HEK293 (cell line): ENCODE measurements around the gene ARHGEF5.

Experiments
- CTCF ChIA-PET: fragments of 350-600 bp; formaldehyde crosslinking; extraction: SDS; loops from one replicate; lab custom pipeline; 2021; ENCODE audit warnings: antibody characterized with exemption; lab: Yijun Ruan, JAX
- POLR2A ChIA-PET: fragments of 300-600 bp; formaldehyde crosslinking; extraction: SDS; loops from one replicate; lab custom pipeline; 2020; ENCODE audit warnings: antibody characterized with exemption, inconsistent platforms; lab: Yijun Ruan, JAX
- H3K27ac ChIP-seq: fragments of 200-500 bp; sonication (Bioruptor generic); 2 replicates; pipeline ENCODE4 v1.5.1; 2014; ENCODE audit warnings: low read depth, low read length, control low read depth, inconsistent platforms; ENCODE audit errors: extremely low read depth
- H3K36me3 ChIP-seq, 2 experiments: fragments of 200-500 bp in 1 of 2; sonication (Bioruptor generic) in 1 of 2; 1 replicate in 1 of 2; 2 replicates in 1 of 2; pipeline ENCODE4 v1.5.1; 2014 to 2017; ENCODE audit warnings: inconsistent platforms in 2 of 2, low read length in 2 of 2; ENCODE audit not compliant: control insufficient read depth in 2 of 2, insufficient read depth in 1 of 2
- H3K4me1 ChIP-seq: fragments of 200-500 bp; sonication (Bioruptor generic); 2 replicates; pipeline ENCODE4 v1.5.1; 2014; ENCODE audit warnings: mild to moderate bottlenecking, low read length, inconsistent platforms; ENCODE audit not compliant: control insufficient read depth, insufficient read depth
- H3K4me3 ChIP-seq: 2 replicates; pipeline ENCODE4 v1.5.1; 2011; ENCODE audit warnings: low read depth, mild to moderate bottlenecking, control low read depth, low read length, moderate library complexity
- H3K9me3 ChIP-seq: fragments of 200-500 bp; sonication (Bioruptor generic); 2 replicates; pipeline ENCODE4 v1.5.1; 2014; ENCODE audit warnings: low read depth, low read length, inconsistent platforms; ENCODE audit not compliant: control insufficient read depth, insufficient read depth
- BCL11A ChIP-seq: fragments of 450-650 bp; formaldehyde crosslinking; IDR thresholded peaks from 2 replicates; pipeline ENCODE4 v1.5.1; 2016; ENCODE audit warnings: low read depth, missing biosample characterization, missing genetic modification characterization
- BCL11B ChIP-seq: fragments of 450-650 bp; formaldehyde crosslinking; IDR thresholded peaks from 2 replicates; pipeline ENCODE4 v1.5.1; 2016; ENCODE audit warnings: low read depth, missing biosample characterization, missing genetic modification characterization
- GFI1B ChIP-seq: fragments of 450-650 bp; formaldehyde crosslinking; IDR thresholded peaks from 2 replicates; pipeline ENCODE4 v1.5.1; 2016; ENCODE audit warnings: missing biosample characterization, missing genetic modification characterization
- GLI2 ChIP-seq: fragments of 450-650 bp; formaldehyde crosslinking; IDR thresholded peaks from 2 replicates; pipeline ENCODE4; 2017; ENCODE audit warnings: missing biosample characterization, missing genetic modification characterization, low read depth, borderline replicate concordance
- GLI4 ChIP-seq: fragments of 450-650 bp; formaldehyde crosslinking; IDR thresholded peaks from 2 replicates; pipeline ENCODE4 v1.5.1; 2016; ENCODE audit warnings: missing biosample characterization, missing genetic modification characterization
- KLF1 ChIP-seq: fragments of 450-650 bp; formaldehyde crosslinking; IDR thresholded peaks from 2 replicates; pipeline ENCODE4 v1.5.1; 2016; ENCODE audit warnings: missing biosample characterization, missing genetic modification characterization
- ZBTB8A ChIP-seq: fragments of 450-650 bp; formaldehyde crosslinking; IDR thresholded peaks from 2 replicates; pipeline ENCODE4 v1.5.1; 2016; ENCODE audit warnings: missing biosample characterization, missing genetic modification characterization
- ZNF114 ChIP-seq: fragments of 450-650 bp; formaldehyde crosslinking; IDR thresholded peaks from 2 replicates; pipeline ENCODE4 v1.5.0; 2017; ENCODE audit warnings: missing biosample characterization, missing genetic modification characterization
- ZNF146 ChIP-seq: fragments of 450-650 bp; formaldehyde crosslinking; IDR thresholded peaks from 2 replicates; pipeline ENCODE4 v1.5.1; 2016; ENCODE audit warnings: missing biosample characterization, missing genetic modification characterization
- ZNF280D ChIP-seq: fragments of 450-650 bp; formaldehyde crosslinking; IDR thresholded peaks from 2 replicates; pipeline ENCODE4 v1.5.1; 2016; ENCODE audit warnings: missing biosample characterization, missing genetic modification characterization
- ZNF302 ChIP-seq: fragments of 450-650 bp; formaldehyde crosslinking; IDR thresholded peaks from 2 replicates; pipeline ENCODE4 v1.5.1; 2016; ENCODE audit warnings: missing biosample characterization, missing genetic modification characterization, low read depth
- ZNF350 ChIP-seq: fragments of 450-650 bp; formaldehyde crosslinking; IDR thresholded peaks from 2 replicates; pipeline ENCODE4 v1.5.0; 2017; ENCODE audit warnings: missing biosample characterization, mild to moderate bottlenecking, missing genetic modification characterization
- ZNF366 ChIP-seq: fragments of 450-650 bp; formaldehyde crosslinking; conservative IDR thresholded peaks from 2 replicates; pipeline ENCODE4 v1.5.1; 2016; ENCODE audit warnings: missing biosample characterization, missing genetic modification characterization
- ZNF433 ChIP-seq: fragments of 450-650 bp; formaldehyde crosslinking; IDR thresholded peaks from 2 replicates; pipeline ENCODE4 v1.5.1; 2016; ENCODE audit warnings: missing biosample characterization, missing genetic modification characterization, low read depth
- ZNF501 ChIP-seq: fragments of 450-650 bp; formaldehyde crosslinking; IDR thresholded peaks from 2 replicates; pipeline ENCODE4 v1.5.1; 2016; ENCODE audit warnings: missing biosample characterization, missing genetic modification characterization
- ZNF624 ChIP-seq: fragments of 450-650 bp; formaldehyde crosslinking; IDR thresholded peaks from 2 replicates; pipeline ENCODE4 v1.5.1; 2017; ENCODE audit warnings: missing biosample characterization, missing genetic modification characterization
- ZNF664 ChIP-seq: fragments of 450-650 bp; formaldehyde crosslinking; IDR thresholded peaks from 2 replicates; pipeline ENCODE4 v1.5.1; 2016; ENCODE audit warnings: missing biosample characterization, missing genetic modification characterization
- ZNF677 ChIP-seq: fragments of 450-650 bp; IDR thresholded peaks from 2 replicates; pipeline ENCODE4 v1.5.0; 2018; ENCODE audit warnings: missing biosample characterization, mild to moderate bottlenecking, missing genetic modification characterization, moderate library complexity
- ZNF701 ChIP-seq: fragments of 450-650 bp; formaldehyde crosslinking; IDR thresholded peaks from 2 replicates; pipeline ENCODE4 v1.5.1; 2016; ENCODE audit warnings: missing biosample characterization, missing genetic modification characterization
- ZNF791 ChIP-seq: fragments of 450-650 bp; formaldehyde crosslinking; IDR thresholded peaks from 2 replicates; pipeline ENCODE4 v1.5.1; 2016; ENCODE audit warnings: missing biosample characterization, missing genetic modification characterization
- ZNF837 ChIP-seq: fragments of 450-650 bp; formaldehyde crosslinking; IDR thresholded peaks from 2 replicates; pipeline ENCODE4 v1.5.1; 2016; ENCODE audit warnings: missing biosample characterization, missing genetic modification characterization
- ZSCAN23 ChIP-seq: fragments of 450-650 bp; formaldehyde crosslinking; IDR thresholded peaks from 2 replicates; pipeline ENCODE4 v1.5.1; 2016; ENCODE audit warnings: missing biosample characterization, missing genetic modification characterization
- ZSCAN5A ChIP-seq: fragments of 450-650 bp; formaldehyde crosslinking; IDR thresholded peaks from 2 replicates; pipeline ENCODE4 v1.5.1; 2016; ENCODE audit warnings: missing biosample characterization, missing genetic modification characterization
- TF ChIP-seq, protein P1 (sequence below): fragments of 450-650 bp; formaldehyde crosslinking; IDR thresholded peaks from 2 replicates; pipeline ENCODE4 v1.5.1; 2016; ENCODE audit warnings: missing biosample characterization, missing genetic modification characterization
- TF ChIP-seq, protein P2 (sequence below): fragments of 450-650 bp; formaldehyde crosslinking; IDR thresholded peaks from 2 replicates; pipeline ENCODE4 v1.5.1; 2016; ENCODE audit warnings: missing biosample characterization, missing genetic modification characterization

Gene ARHGEF5

DNA sequence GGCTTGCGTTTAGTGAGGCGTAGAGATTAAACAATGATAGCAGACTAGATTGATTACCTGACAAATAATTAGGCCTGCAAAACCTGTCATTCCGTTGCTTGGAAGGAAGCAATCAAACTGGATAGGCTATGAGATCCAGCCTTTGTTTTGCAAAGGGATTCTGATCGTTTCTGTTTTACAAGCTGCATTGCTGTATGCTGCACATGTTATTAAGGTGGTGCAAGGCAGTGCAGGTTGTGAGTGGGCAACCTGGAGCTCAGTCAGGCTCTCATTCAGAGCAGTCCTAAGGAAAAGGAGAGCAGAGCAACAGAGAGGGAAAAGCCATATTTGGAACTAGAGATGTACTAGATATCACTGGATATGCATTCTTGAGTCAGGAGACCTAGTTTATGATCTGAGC is 55.2 kb downstream of the ARHGEF5 start:
- no peak overlapping the region for H3K4me3 ChIP-seq
- CTCF ChIA-PET = interaction anchor here (0.7 to 1.5 kb wide), 2 partner anchors 18 to 27 kb away, joined by 3 to 8 read pairs; no protein-coding TSS in a partner anchor
- TF ChIP-seq ZNF837 (tag by site-specific recombination) = no peak
- TF ChIP-seq ZNF624 (tag by site-specific recombination) = no peak
- TF ChIP-seq ZNF701 (tag by site-specific recombination) = no peak
- no peak for TF ChIP-seq ZNF302
- TF ChIP-seq GLI2 (tag by site-specific recombination) = no peak
- no peak for TF ChIP-seq ZSCAN23 (tag by site-specific recombination)
- TF ChIP-seq ZNF350 (tag by site-specific recombination) = no peak
- TF ChIP-seq GFI1B (tag by site-specific recombination) = no peak
- no peak for TF ChIP-seq GLI4
- no peak for TF ChIP-seq BCL11B (tag by site-specific recombination)
- no peaks in the 10 kb centered on the region for H3K36me3 ChIP-seq
- POLR2A ChIA-PET = no interaction called here
- H3K9me3 ChIP-seq = no peaks in the 10 kb centered on the region
- no peaks in the 10 kb centered on the region for H3K4me1 ChIP-seq
- no peak overlapping the region for H3K27ac ChIP-seq

DNA sequence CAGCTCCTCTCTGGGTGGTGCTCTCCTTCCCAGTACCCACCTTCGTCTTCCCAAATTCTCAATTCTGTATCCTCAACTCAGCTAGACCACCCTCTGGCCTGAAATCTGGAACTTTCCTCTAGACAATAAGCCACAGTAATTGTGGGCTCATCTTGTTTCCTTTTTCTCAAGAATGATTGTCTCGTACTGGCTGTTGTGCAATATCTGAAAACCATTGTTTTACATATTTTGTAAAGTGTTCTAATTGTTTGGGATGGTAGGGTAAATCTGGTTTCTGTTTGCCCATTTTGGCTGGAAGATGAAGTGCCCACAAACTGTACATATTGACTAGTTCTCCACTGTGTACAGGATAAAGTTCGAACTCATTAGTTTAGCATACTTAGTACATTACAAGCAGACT is 59.6 kb downstream of the ARHGEF5 start:
- Histone ChIP-seq H3K27ac (no peak overlapping the region), H3K9me3 (no peaks in the 10 kb centered on the region), H3K4me1 (no peaks in the 10 kb centered on the region), H3K4me3 (no peak overlapping the region), H3K36me3 (no peaks in the 10 kb centered on the region)
- CTCF ChIA-PET = no interaction called here
- no peak for TF ChIP-seq ZNF501 (tag by site-specific recombination)
- TF ChIP-seq, protein P1, sequence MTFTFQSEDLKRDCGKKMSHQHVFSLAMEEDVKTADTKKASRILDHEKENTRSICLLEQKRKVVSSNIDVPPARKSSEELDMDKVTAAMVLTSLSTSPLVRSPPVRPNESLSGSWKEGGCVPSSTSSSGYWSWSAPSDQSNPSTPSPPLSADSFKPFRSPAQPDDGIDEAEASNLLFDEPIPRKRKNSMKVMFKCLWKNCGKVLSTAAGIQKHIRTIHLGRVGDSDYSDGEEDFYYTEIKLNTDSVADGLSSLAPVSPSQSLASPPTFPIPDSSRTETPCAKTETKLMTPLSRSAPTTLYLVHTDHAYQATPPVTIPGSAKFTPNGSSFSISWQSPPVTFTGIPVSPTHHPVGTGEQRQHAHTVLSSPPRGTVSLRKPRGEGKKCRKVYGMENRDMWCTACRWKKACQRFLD (tag by site-specific recombination) = no peak
- TF ChIP-seq ZNF677 (tag by site-specific recombination) = no peak
- no peak for TF ChIP-seq ZNF350 (tag by site-specific recombination)
- no peak for TF ChIP-seq KLF1
- no peak for TF ChIP-seq BCL11A (tag by site-specific recombination)
- TF ChIP-seq, protein P2, sequence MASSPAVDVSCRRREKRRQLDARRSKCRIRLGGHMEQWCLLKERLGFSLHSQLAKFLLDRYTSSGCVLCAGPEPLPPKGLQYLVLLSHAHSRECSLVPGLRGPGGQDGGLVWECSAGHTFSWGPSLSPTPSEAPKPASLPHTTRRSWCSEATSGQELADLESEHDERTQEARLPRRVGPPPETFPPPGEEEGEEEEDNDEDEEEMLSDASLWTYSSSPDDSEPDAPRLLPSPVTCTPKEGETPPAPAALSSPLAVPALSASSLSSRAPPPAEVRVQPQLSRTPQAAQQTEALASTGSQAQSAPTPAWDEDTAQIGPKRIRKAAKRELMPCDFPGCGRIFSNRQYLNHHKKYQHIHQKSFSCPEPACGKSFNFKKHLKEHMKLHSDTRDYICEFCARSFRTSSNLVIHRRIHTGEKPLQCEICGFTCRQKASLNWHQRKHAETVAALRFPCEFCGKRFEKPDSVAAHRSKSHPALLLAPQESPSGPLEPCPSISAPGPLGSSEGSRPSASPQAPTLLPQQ = no peak
- TF ChIP-seq ZNF664 = no peak
- no peak for TF ChIP-seq ZBTB8A
- TF ChIP-seq ZNF280D (tag by site-specific recombination) = no peak
- no peak for TF ChIP-seq ZNF791 (tag by site-specific recombination)
- no peak for TF ChIP-seq ZNF433
- no peak for TF ChIP-seq ZNF366 (tag by site-specific recombination)
- no peak for TF ChIP-seq ZNF114 (tag by site-specific recombination)
- TF ChIP-seq ZSCAN5A (tag by site-specific recombination) = no peak
- TF ChIP-seq ZNF146 (tag by site-specific recombination) = no peak
- POLR2A ChIA-PET = no interaction called here
